HEK293 (cell line): ENCODE measurements around the gene GTF3C1.

ENCODE experiments used
- AEBP2 ChIP-seq: fragments of 450-650 bp; formaldehyde crosslinking; IDR thresholded peaks from 2 replicates; pipeline ENCODE4 v1.5.1; 2016; ENCODE audit warnings: missing biosample characterization, missing genetic modification characterization, borderline replicate concordance
- CTCF ChIP-seq: fragments of 450-650 bp; formaldehyde crosslinking; IDR thresholded peaks from 2 replicates; pipeline ENCODE4 v1.5.1; 2016; ENCODE audit warnings: missing biosample characterization, missing genetic modification characterization
- HIC1 ChIP-seq: fragments of 450-650 bp; formaldehyde crosslinking; IDR thresholded peaks from 2 replicates; pipeline ENCODE4 v1.5.1; 2016; ENCODE audit warnings: missing biosample characterization, missing genetic modification characterization
- HOXA7 ChIP-seq: sonication (generic); formaldehyde crosslinking; IDR thresholded peaks from 2 replicates; pipeline ENCODE4 v1.8.1; 2022; ENCODE audit warnings: missing genetic modification reagents, borderline replicate concordance
- KLF16 ChIP-seq: fragments of 450-650 bp; formaldehyde crosslinking; IDR thresholded peaks from 2 replicates; pipeline ENCODE4 v1.5.1; 2017; ENCODE audit warnings: missing biosample characterization, missing genetic modification characterization
- REST ChIP-seq: fragments of 450-650 bp; formaldehyde crosslinking; IDR thresholded peaks from 2 replicates; pipeline ENCODE4 v1.5.1; 2016; ENCODE audit warnings: missing biosample characterization, missing genetic modification characterization
- YY2 ChIP-seq: fragments of 450-650 bp; formaldehyde crosslinking; IDR thresholded peaks from 2 replicates; pipeline ENCODE4 v1.5.1; 2016; ENCODE audit warnings: missing biosample characterization, missing genetic modification characterization
- ZBTB11 ChIP-seq: fragments of 450-650 bp; formaldehyde crosslinking; conservative IDR thresholded peaks from 2 replicates; pipeline ENCODE4 v1.5.1; 2016; ENCODE audit warnings: low read depth, missing biosample characterization, missing genetic modification characterization
- ZBTB49 ChIP-seq: fragments of 450-650 bp; formaldehyde crosslinking; IDR thresholded peaks from 2 replicates; pipeline ENCODE4 v1.5.1; 2016; ENCODE audit warnings: missing biosample characterization, missing genetic modification characterization, low read depth
- ZFP69B ChIP-seq: fragments of 450-650 bp; formaldehyde crosslinking; IDR thresholded peaks from 2 replicates; pipeline ENCODE4 v1.5.1; 2016; ENCODE audit warnings: missing biosample characterization, missing genetic modification characterization
- ZNF777 ChIP-seq: fragments of 450-650 bp; formaldehyde crosslinking; IDR thresholded peaks from 2 replicates; pipeline ENCODE4 v1.5.1; 2017; ENCODE audit warnings: missing biosample characterization, missing genetic modification characterization, borderline replicate concordance

GRCh38 chr16:27595475-27595874 lies 45.8 kb upstream of the GTF3C1 start:
- TF ChIP-seq REST (tag by site-specific recombination) (no peak), HIC1 (tag by site-specific recombination) (no peak), ZBTB49 (tag by site-specific recombination) (no peak), YY2 (no peak), ZBTB11 (tag by site-specific recombination) (no peak), ZNF777 (tag by site-specific recombination) (no peak), ZFP69B (no peak), CTCF (tag by site-specific recombination) (no peak), KLF16 (tag by site-specific recombination) (no peak), HOXA7 (CRISPR knock-in tag) (no peak), AEBP2 (tag by site-specific recombination) (no peak)
